ENCODE data around the gene DHRSX. TPM values are rescaled to one million over a fixed set of nuclear protein-coding genes. Genes with fewer than 3 reads are reported as not detected.

Gene DHRSX
- total RNA-seq, 1 donor from 2014 or later, result 25.1 TPM

GRCh38 chrX:2451501-2452316 lies 49.1 kb downstream of the DHRSX start:
- no peaks in the 10 kb centered on the region for H3K9me3 Mint-ChIP-seq
- no peak for TF ChIP-seq CTCF (conservative IDR thresholded peaks at IDR 0.05)
- H3K27me3 Mint-ChIP-seq (ENCODE audit: low read depth), result no peaks in the 10 kb centered on the region
- H3K27ac Mint-ChIP-seq (ENCODE audit: unreplicated experiment), result no peak overlapping the region
- no peak overlapping the region for H3K4me3 Mint-ChIP-seq
- DNase-seq (ENCODE audit: low read depth, low spot score), result no peak
- peaks cover 15% of the 10 kb centered on the region for H3K36me3 Mint-ChIP-seq (ENCODE audit: low read depth)
- peaks cover 25% of the 10 kb centered on the region for H3K4me1 Mint-ChIP-seq

GRCh38 chrX:2450681-2451080 lies 50.1 kb downstream of the DHRSX start:
- peak overlapping the region; percentile 35 for H3K27ac Mint-ChIP-seq (ENCODE audit: unreplicated experiment)
- peaks cover 25% of the 10 kb centered on the region for H3K4me1 Mint-ChIP-seq
- no peaks in the 10 kb centered on the region for H3K27me3 Mint-ChIP-seq (ENCODE audit: low read depth)
- H3K4me3 Mint-ChIP-seq, result no peak overlapping the region
- no peak for TF ChIP-seq CTCF (conservative IDR thresholded peaks at IDR 0.05)
- H3K9me3 Mint-ChIP-seq, result no peaks in the 10 kb centered on the region
- no peak for DNase-seq (ENCODE audit: low read depth, low spot score)
- peaks cover 16% of the 10 kb centered on the region for H3K36me3 Mint-ChIP-seq (ENCODE audit: low read depth)

- no peaks in the 10 kb centered on the region for H3K27me3 Mint-ChIP-seq (ENCODE audit: low read depth)
- no peaks in the 10 kb centered on the region for H3K9me3 Mint-ChIP-seq
- no peak overlapping the region for H3K27ac Mint-ChIP-seq (ENCODE audit: unreplicated experiment)
- DNase-seq (ENCODE audit: low read depth, low spot score), result no peak
- H3K36me3 Mint-ChIP-seq (ENCODE audit: low read depth), result peaks cover 16% of the 10 kb centered on the region
- no peak overlapping the region for H3K4me3 Mint-ChIP-seq
- peaks cover 25% of the 10 kb centered on the region for H3K4me1 Mint-ChIP-seq
- no peak for TF ChIP-seq CTCF (conservative IDR thresholded peaks at IDR 0.05)
Measured at GRCh38 chrX:2449135-2449886, 51.5 kb downstream of the DHRSX start.

- Mint-ChIP-seq H3K9me3 (no peaks in the 10 kb centered on the region), H3K4me1 (peaks cover 25% of the 10 kb centered on the region), H3K36me3 (ENCODE audit: low read depth) (peaks cover 11% of the 10 kb centered on the region), H3K27ac (ENCODE audit: unreplicated experiment) (no peak overlapping the region), H3K4me3 (no peak overlapping the region), H3K27me3 (ENCODE audit: low read depth) (no peaks in the 10 kb centered on the region)
- TF ChIP-seq CTCF (conservative IDR thresholded peaks at IDR 0.05), result no peak
- no peak for DNase-seq (ENCODE audit: low read depth, low spot score)
Measured at GRCh38 chrX:2447484-2447883, 53.3 kb downstream of the DHRSX start.

DNA sequence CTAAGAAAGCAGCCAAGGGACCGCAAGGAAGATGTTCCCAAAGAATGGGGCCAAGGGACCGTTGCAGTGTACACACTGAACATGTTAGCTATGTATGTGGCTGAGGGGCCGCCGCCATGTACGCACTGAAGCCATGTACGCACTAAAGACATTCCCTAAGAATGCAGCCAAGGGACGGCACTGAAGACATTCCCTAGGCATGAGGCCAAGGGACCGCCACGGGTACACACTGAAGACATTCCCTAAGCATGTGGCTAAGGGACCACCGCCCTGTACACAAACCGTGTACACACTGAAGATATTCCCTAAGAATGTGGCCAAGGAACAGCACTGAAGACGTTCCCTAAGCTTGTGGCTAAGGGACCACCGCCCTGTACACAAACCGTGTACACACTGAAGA lies 54.0 kb downstream of the DHRSX start:
- H3K4me1 Mint-ChIP-seq, result peaks cover 22% of the 10 kb centered on the region
- TF ChIP-seq CTCF (conservative IDR thresholded peaks at IDR 0.05), result no peak
- H3K36me3 Mint-ChIP-seq (ENCODE audit: low read depth), result peaks cover 11% of the 10 kb centered on the region
- no peaks in the 10 kb centered on the region for H3K9me3 Mint-ChIP-seq
- no peaks in the 10 kb centered on the region for H3K27me3 Mint-ChIP-seq (ENCODE audit: low read depth)
- H3K4me3 Mint-ChIP-seq, result no peak overlapping the region
- no peak overlapping the region for H3K27ac Mint-ChIP-seq (ENCODE audit: unreplicated experiment)
- no peak for DNase-seq (ENCODE audit: low read depth, low spot score)

Data from neural crest cell (in vitro differentiated cells).